PC-9 (cell line): ENCODE data around the gene STEAP1B.
"Not testable (repeated sequence)": the region's sequence is repeated elsewhere in the genome, so short reads cannot be mapped to it uniquely, and the experiment has no call there.

ENCODE experiments used
- CTCF ChIP-seq: fragments of 200-600 bp; sonication (generic); conservative IDR thresholded peaks from 2 replicates; pipeline ENCODE4 v1.6.1; 2017; ENCODE audit warnings: mixed run types, antibody characterized with exemption, mild to moderate bottlenecking, moderate library complexity
- EZH2 ChIP-seq: fragments of 200-600 bp; sonication (generic); IDR thresholded peaks from 2 replicates; pipeline ENCODE4 v1.8.0; 2017; ENCODE audit warnings: antibody characterized with exemption, low read depth

- TF ChIP-seq CTCF, EZH2: not testable (repeated sequence)
Measured at GRCh38 chr7:22519560-22519959, 19.6 kb upstream of the STEAP1B start.
